Fibroblast of pulmonary artery (primary cell): Measurements from ENCODE around the gene PAK6.

Experiments used
- DNase-seq: peaks from one replicate; pipeline ENCODE4 v3.0.0-alpha.2; 2010; ENCODE audit warnings: low read depth
- H3K4me3 ChIP-seq: replicated peaks from 2 replicates; pipeline ENCODE4 v1.5.1; 2011; ENCODE audit warnings: low read depth, mild to moderate bottlenecking, control low read depth, low read length, moderate library complexity
- TF ChIP-seq, protein P1 (sequence below): IDR thresholded peaks from 2 replicates; pipeline ENCODE4 v1.5.1; 2011; ENCODE audit warnings: mild to moderate bottlenecking, control low read depth, low read length, inconsistent platforms; ENCODE audit errors: missing control alignments

The PAK6 gene

DNA sequence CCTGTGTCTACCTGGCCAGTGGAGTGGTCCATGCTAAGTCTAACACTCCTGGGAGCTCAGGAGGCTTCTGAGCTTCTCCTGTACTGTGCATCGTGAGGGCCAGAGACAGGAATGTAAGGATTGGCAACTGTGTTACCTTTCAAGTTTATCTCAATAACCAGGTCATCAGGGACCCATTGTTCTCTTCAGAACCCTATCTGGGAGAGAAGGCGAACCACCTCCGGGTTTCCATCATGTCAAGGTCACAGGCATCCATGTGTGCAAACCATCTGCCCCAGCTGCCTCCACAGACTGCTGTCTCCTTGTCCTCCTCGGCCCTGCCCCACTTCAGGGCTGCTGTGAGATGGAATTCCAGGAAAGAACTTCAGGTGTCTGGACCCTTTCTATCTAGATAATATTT lies 38.1 kb downstream of the PAK6 start:
- no peak for DNase-seq
- H3K4me3 ChIP-seq, result no peak overlapping the region
- TF ChIP-seq, protein P1, sequence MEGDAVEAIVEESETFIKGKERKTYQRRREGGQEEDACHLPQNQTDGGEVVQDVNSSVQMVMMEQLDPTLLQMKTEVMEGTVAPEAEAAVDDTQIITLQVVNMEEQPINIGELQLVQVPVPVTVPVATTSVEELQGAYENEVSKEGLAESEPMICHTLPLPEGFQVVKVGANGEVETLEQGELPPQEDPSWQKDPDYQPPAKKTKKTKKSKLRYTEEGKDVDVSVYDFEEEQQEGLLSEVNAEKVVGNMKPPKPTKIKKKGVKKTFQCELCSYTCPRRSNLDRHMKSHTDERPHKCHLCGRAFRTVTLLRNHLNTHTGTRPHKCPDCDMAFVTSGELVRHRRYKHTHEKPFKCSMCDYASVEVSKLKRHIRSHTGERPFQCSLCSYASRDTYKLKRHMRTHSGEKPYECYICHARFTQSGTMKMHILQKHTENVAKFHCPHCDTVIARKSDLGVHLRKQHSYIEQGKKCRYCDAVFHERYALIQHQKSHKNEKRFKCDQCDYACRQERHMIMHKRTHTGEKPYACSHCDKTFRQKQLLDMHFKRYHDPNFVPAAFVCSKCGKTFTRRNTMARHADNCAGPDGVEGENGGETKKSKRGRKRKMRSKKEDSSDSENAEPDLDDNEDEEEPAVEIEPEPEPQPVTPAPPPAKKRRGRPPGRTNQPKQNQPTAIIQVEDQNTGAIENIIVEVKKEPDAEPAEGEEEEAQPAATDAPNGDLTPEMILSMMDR, result no peak

DNA sequence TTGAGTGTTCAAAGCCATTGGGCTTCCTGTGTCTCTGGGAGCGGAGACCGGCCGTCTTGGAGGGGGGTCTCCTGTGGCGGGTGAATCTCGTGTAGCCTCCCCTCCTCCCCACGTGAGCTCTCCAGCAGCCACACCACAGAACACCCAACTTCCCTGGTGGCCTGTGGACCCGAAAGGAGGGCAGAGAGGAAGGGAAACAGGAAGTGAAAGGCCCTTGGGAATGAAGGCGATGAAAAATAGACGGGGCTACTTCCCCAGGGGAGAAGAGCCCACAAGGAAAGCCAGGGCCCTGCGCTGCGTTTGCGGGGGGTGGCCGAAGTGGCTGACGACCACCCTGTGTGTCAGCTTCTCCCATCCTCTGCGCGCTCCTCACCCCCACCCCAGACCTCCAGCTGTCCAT lies 38.6 kb downstream of the PAK6 start:
- TF ChIP-seq, protein P1, result no peak
- no peak overlapping the region for H3K4me3 ChIP-seq
- no peak for DNase-seq

GRCh38 chr15:40278026-40278425 lies 39.2 kb downstream of the PAK6 start:
- H3K4me3 ChIP-seq, result no peak overlapping the region
- TF ChIP-seq, protein P1, result no peak
- DNase-seq, result no peak

DNA sequence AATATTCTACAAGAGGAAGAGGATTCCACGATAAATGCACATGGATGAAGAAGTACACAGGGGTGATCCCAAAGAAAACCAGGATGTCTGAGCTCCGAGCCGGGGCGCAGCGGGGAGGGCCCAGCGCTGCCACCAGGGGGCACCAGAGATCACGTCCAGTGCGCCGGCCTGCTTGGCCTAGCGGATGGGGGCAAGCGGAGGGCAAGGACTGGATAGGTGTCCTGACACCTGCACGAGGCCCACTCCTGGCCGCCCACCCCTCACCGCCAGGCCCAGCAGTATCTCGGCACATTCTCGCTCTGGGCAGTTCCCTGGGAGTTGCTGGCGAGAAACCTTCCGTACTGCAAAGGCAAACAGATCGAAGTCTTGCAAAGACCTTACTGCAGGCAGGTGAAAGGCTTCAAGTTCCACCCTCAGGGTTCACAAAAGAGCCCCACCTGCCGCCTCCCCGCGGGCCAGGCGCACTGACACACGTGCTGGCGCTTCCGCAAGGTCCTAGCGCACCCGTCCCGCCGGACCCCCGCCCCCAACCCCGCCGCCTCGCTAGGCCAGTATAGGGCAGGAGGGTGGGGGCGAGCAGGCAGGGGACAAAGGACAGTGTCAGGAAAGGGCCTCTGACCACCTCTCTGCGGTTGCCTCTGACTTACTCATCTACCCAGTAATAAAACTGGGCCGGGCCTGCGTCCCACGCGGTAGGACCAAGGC lies 40.7 kb downstream of the PAK6 start:
- peak; percentile 55 for DNase-seq
- H3K4me3 ChIP-seq, result no peak overlapping the region
- TF ChIP-seq, protein P1, result peak; percentile 91

GRCh38 chr15:40280260-40281056 lies 41.6 kb downstream of the PAK6 start:
- H3K4me3 ChIP-seq, result no peak overlapping the region
- TF ChIP-seq, protein P1, result no peak
- no peak for DNase-seq

- H3K4me3 ChIP-seq, result no peak overlapping the region
- DNase-seq, result no peak
- TF ChIP-seq, protein P1, result no peak
Observed at GRCh38 chr15:40281057-40281800, 42.4 kb downstream of the PAK6 start.
